Epithelial cell of prostate (primary cell): Measurements from ENCODE around the gene TMEM239.
"Not testable (repeated sequence)": the region's sequence is repeated elsewhere in the genome, so short reads cannot be mapped to it uniquely, and the experiment has no call there.

Experiments used
- DNase-seq: peaks from one replicate; pipeline ENCODE4 v3.0.0-alpha.2; 2011; ENCODE audit warnings: low read depth, low spot score
- H3K27ac ChIP-seq: fragments of 450-650 bp; 2 replicates; pipeline ENCODE4 v1.5.1; 2017; ENCODE audit warnings: mild to moderate bottlenecking

Gene TMEM239

GRCh38 chr20:2799271-2799670, 16.9 kb upstream of the TMEM239 start:
- no peak overlapping the region for H3K27ac ChIP-seq
- DNase-seq = no peak

DNA sequence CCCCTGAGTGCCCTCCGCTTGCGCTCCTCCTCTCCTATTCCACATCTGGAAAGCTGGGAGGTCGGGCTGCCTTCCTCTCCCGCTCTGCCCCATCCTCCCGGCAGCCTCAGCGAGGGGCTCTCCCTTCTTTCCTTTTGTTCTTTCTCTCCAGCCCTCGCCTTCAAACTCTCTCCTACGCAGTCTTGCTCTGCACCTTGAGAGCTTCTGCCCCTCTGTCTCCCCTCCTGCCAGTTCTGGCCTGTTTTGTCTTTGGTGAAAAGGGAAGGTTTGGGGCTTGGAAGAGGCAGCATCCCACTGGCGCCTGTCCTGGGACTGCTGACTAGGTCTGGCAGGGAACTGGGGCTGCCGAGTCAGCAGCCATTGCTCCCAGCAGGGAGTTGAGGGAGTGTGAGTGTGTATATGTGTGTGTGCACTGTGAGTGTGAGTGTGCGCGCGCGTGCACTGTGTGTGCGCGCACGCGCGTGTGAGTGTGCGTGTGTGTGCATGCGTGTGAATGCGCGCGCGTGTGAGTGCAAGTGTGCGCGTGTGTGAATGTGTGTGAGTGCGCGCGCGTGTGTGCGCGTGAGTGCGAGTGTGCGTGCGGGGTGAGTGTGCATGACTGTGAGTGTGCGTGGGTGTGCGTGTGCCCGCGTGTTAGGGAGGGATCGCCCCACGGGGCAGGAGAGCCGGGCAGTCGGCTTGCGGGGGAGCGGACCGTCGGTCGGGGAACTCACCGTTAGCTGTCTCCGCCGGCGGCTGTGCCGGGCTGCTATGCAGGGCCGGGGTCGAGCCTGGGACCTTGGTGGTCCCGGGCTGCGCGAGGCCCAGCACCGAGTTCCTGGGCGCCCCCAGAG, 16.3 kb upstream of the TMEM239 start:
- DNase-seq = no peak
- H3K27ac ChIP-seq = no peak overlapping the region

- no peak for DNase-seq
- no peak within 1 kb of the TSS for H3K27ac ChIP-seq
These were observed 15.5 kb upstream of the TMEM239 start, which contains the start of gene CPXM1 for GRCh38 chr20:2800521-2801285. Gene CPXM1 (minus strand): TSS chr20:2800627. CDS start chr20:2800572, 55 bp downstream.

- no peak overlapping the region for H3K27ac ChIP-seq
- DNase-seq = no peak
These were observed 14.9 kb upstream of the TMEM239 start for GRCh38 chr20:2801286-2801728.

DNA sequence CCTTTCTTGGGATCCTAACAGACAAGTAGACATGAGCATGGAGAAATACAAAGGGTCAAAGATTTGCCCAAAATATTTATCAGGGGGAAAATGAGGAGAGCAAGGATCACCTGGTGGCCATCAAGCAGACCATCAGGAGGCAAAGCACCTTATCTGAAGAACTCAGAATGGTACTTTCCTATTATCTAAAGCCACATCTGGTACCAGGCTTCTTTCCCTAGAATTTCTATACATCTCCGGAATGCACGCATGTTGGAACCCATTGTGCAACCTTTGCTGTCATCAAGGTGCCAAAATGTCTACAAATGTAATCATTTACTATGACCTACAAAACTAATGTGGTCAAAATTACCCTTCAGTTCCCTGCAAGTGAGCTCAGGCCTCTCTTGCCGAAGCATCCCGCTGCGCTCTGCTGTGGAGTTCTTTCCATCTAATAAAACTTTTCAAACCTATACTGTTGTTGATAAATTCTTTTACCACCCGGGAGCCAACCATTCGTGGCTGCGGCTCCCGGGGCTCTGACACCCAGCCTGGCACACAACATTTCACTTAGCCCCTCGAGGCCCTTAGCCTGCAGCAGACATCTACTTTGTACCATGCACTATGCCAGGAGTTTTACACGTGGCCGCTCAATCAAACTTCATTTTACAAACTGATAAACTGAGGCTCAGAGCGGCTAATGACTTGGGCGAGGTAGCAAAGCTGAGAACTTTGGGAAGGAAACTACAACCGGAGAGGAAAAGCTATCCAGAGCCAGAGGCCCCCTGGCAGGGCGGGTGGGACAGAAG, 11.9 kb upstream of the TMEM239 start:
- no peak overlapping the region for H3K27ac ChIP-seq
- no peak for DNase-seq

- H3K27ac ChIP-seq = no peak overlapping the region
- no peak for DNase-seq
These were observed 11.1 kb upstream of the TMEM239 start for GRCh38 chr20:2804852-2805688.

GRCh38 chr20:2805689-2806350, 10.3 kb upstream of the TMEM239 start:
- no peak overlapping the region for H3K27ac ChIP-seq
- no peak for DNase-seq

DNA sequence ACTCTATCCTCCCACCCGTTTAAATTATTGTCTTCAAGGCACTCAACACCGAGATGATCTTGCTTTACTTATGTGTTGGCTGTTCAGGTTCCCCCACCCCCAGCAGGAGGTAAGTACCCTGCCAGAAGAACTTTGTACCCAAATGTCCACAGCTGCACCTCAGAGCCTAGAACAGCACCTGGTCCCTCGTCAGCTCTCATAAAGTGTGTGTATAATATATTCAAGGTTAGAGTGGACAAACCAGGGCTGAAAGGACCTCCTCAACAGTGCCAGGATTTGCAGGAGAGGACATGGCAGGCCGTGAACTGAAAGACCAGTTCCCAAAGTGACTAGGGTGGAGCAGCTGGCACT, 9.8 kb upstream of the TMEM239 start:
- no peak for DNase-seq
- no peak overlapping the region for H3K27ac ChIP-seq

GRCh38 chr20:2807019-2807418, 9.1 kb upstream of the TMEM239 start:
- H3K27ac ChIP-seq = no peak overlapping the region
- DNase-seq = no peak

DNA sequence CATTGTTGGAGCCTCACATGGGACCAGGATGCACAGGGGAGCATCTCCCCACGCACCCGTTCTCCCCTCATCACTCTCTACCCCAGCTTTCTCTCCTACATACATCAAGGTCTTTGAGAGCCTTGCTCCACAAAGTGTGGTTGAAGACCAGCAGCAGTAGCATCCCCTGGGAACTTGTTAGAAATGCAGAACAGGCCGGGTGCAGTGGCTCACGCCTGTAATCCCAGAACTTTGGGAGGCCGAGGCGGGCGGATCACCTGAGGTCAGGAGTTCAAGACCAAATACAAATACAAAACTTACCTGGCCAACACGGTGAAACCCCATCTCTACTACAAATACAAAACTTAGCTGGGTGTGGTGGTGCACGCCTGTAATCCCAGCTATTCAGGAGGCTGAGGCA, 8.2 kb upstream of the TMEM239 start:
- H3K27ac ChIP-seq, DNase-seq: not testable (repeated sequence)

DNA sequence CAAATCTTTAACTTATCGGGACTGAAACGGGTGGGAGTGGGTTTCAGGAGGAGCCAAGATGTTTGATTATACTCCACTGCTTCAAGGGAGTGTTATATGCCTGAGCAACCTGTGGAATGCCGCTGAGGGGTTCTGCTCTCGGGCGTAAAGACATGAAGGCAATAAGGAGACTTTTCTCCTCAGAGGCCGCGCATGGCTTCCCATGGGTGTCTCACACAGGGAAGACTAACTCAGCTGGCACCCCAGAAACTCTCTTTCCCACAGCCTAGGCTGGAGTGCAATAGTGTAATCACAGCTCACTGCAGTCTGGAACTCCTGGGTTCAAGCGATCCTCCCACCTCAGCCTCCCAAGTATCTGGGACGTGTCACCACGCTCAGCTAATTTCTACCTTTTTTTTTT, 6.5 kb upstream of the TMEM239 start:
- no peak for DNase-seq
- no peak overlapping the region for H3K27ac ChIP-seq

GRCh38 chr20:2812189-2812588, 4.0 kb upstream of the TMEM239 start:
- H3K27ac ChIP-seq = no peak overlapping the region
- no peak for DNase-seq

- no peak overlapping the region for H3K27ac ChIP-seq
- no peak for DNase-seq
These were observed 2.1 kb upstream of the TMEM239 start for GRCh38 chr20:2814076-2814475.

DNA sequence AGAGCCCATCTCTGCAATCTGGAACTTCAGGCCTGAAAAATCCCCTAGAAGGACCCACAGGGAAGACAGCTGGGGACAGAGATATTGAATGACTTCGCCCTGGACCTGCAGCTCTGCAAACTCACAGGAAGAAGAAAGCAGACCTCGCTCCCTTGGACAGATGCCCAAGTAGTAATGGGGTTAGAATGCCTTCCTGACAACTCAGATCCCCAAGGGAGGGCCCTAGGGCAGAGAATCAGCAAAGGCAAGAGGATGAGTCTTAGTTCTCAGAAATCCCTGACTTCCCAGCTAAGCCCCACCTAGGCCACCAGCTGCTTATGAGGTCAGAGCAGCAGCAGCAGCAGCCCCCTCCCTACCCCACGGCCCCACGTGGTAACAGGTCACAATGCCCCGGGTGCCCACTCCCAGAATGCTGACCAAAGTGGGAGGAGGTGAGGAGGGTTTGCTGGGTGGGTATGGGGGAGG, 1.5 kb upstream of the TMEM239 start, which contains the start of gene C20orf141:
Gene C20orf141, plus strand, starts transcription at position 401 of the 465 bp plus-strand sequence. CDS start 198 bp downstream, outside the sequence.
- peak; percentile 69 for DNase-seq
- H3K27ac ChIP-seq = no peak within 1 kb of the TSS

- no peak for DNase-seq
- H3K27ac ChIP-seq = no peak overlapping the region
These were observed 793 bp upstream of the TMEM239 start for GRCh38 chr20:2815242-2815900.

DNA sequence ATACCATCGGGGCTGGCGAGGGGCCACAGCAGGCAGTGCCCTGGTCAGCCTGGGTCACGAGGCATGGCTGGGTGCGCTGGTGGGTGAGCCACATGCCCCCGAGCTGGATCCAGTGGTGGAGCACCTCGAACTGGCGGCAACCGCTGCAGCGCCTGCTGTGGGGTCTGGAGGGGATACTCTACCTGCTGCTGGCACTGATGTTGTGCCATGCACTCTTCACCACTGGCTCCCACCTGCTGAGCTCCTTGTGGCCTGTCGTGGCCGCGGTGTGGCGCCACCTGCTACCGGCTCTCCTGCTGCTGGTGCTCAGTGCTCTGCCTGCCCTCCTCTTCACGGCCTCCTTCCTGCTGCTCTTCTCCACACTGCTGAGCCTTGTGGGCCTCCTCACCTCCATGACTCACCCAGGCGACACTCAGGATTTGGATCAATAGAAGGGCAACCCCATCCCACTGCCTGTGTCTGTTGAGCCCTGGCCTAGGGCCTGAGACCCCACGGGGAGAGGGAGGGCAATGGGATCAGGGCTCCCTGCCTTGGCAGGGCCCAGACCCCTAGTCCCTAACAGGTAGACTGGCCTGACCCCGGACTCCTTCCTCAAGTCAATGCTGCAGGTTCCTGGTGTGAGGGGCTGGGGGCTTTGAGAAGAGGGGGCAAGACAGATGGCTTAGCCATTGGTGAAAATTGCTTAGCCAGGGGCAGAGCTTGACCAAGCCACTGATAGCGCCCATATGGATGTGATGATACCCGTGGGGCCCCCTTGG, 598 bp downstream of the TMEM239 start:
- DNase-seq = no peak
- H3K27ac ChIP-seq = no peak overlapping the region

DNA sequence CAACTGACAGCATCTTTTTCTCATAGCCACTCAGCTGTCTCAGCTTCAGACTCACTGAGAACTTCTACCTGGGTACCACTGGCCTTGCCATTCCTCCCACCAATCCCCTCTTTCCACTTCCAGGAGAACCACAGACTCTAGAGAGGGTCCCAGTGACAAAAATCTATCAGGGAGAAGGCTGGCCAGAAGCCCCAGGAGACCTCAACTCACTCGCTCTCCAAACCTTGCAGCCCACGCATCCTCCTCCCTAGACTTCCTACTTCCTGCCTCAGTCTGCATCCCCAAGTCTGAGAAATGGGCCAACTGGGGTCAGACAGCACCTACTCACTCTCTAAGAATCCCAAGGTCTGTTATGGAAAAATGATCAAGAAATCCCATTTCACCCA, 1.2 kb downstream of the TMEM239 start:
- no peak overlapping the region for H3K27ac ChIP-seq
- DNase-seq = no peak
